Endothelial cell of umbilical vein (primary cell): ENCODE measurements around the gene CCDC124. TPM values are rescaled to one million over a fixed set of nuclear protein-coding genes. Genes with fewer than 3 reads are reported as not detected.

Experiments
- BruUV-seq: library from RNA; stranded (reverse); fragments of 400-500 nt; replicated peaks from 2 replicates; lab custom pipeline; 2021; lab: Mats Ljungman, UMichigan
- CTCF ChIA-PET: fragments of 300-600, 350-600 bp; sonication (Branson Sonifier 250); formaldehyde crosslinking; loops from one replicate; lab custom pipeline; 2021; ENCODE audit warnings: antibody characterized with exemption, inconsistent platforms; lab: Charles Lee
- POLR2A ChIA-PET: fragments of 300-600, 350-600 bp; sonication (Branson Sonifier 250); formaldehyde crosslinking; loops from one replicate; lab custom pipeline; 2021; ENCODE audit warnings: antibody characterized with exemption, inconsistent platforms; lab: Charles Lee
- DNase-seq: peaks from one replicate; pipeline ENCODE4 v3.0.0-alpha.2; 2011; ENCODE audit warnings: low read depth, low spot score
- FAIRE-seq: peaks from 2 replicates; lab custom pipeline; 2011; peaks lifted over from hg19 to GRCh38; lab: Jason Lieb, UNC
- H2AFZ ChIP-seq: 2 replicates; pipeline ENCODE4 v1.6.0; 2012; ENCODE audit warnings: low read depth, low read length, control low read depth, inconsistent platforms
- H3K27ac ChIP-seq: 2 replicates; pipeline ENCODE4 v1.5.1; 2011; ENCODE audit warnings: low read depth, mild to moderate bottlenecking, control low read depth, low read length, moderate library complexity; ENCODE audit not compliant: insufficient read depth
- H3K27me3 ChIP-seq, 2 experiments: 2 replicates each; pipeline versions ENCODE4 v1.6.0 to v1.6.1; 2011; ENCODE audit warnings: low read length in 2 of 2, mixed read lengths in 1 of 2; ENCODE audit not compliant: control insufficient read depth in 2 of 2, insufficient read depth in 2 of 2
- H3K36me3 ChIP-seq, 2 experiments: 2 replicates in 1 of 2; 3 replicates in 1 of 2; pipeline ENCODE4 v1.5.1; 2011; ENCODE audit warnings: low read length in 2 of 2, mild to moderate bottlenecking in 1 of 2, moderate library complexity in 1 of 2; ENCODE audit not compliant: control insufficient read depth in 2 of 2, insufficient read depth in 2 of 2; ENCODE audit errors: extremely low read depth in 1 of 2
- H3K4me1 ChIP-seq: 3 replicates; pipeline ENCODE4 v1.5.1; 2011; ENCODE audit warnings: mild to moderate bottlenecking, low read length; ENCODE audit not compliant: control insufficient read depth, insufficient read depth; ENCODE audit errors: extremely low read depth
- H3K4me2 ChIP-seq: 2 replicates; pipeline ENCODE4 v1.6.1; 2011; ENCODE audit warnings: low read length, control low read depth, mixed read lengths; ENCODE audit not compliant: insufficient read depth
- H3K4me3 ChIP-seq, 3 experiments: fragments of 200-600 bp in 1 of 3; sonication (generic), shearing (Covaris generic) in 1 of 3; replicated peaks in 1 of 3; 2 replicates each; pipeline ENCODE4 v1.5.1; 2011 to 2016; ENCODE audit warnings: control low read depth in 3 of 3, low read length in 3 of 3, mild to moderate bottlenecking in 2 of 3, inconsistent platforms in 1 of 3, low read depth in 1 of 3, moderate library complexity in 1 of 3; ENCODE audit not compliant: insufficient read depth in 1 of 3
- H3K79me2 ChIP-seq: 2 replicates; pipeline ENCODE4 v1.6.0; 2012; ENCODE audit warnings: low read length, inconsistent platforms; ENCODE audit not compliant: control insufficient read depth, insufficient read depth
- H3K9ac ChIP-seq: replicated peaks from 2 replicates; pipeline ENCODE3; 2011; ENCODE audit warnings: low read length, control low read depth; ENCODE audit not compliant: insufficient read depth; ENCODE audit errors: extremely low read depth
- H3K9me1 ChIP-seq: replicated peaks from 3 replicates; pipeline ENCODE4 v1.6.0; 2011; ENCODE audit warnings: mild to moderate bottlenecking, low read length; ENCODE audit not compliant: control insufficient read depth, insufficient read depth; ENCODE audit errors: extremely low read depth
- H3K9me3 ChIP-seq: replicated peaks from 2 replicates; pipeline ENCODE4 v1.5.1; 2012; ENCODE audit warnings: low read length, inconsistent platforms; ENCODE audit not compliant: control insufficient read depth, insufficient read depth
- H4K20me1 ChIP-seq: replicated peaks from 2 replicates; pipeline ENCODE3; 2011; ENCODE audit warnings: mild to moderate bottlenecking, low read length; ENCODE audit not compliant: control insufficient read depth, insufficient read depth; ENCODE audit errors: extremely low read depth
- EZH2 ChIP-seq: IDR thresholded peaks from 2 replicates; pipeline ENCODE4 v1.6.1; 2012; ENCODE audit warnings: borderline replicate concordance, low read depth, mild to moderate bottlenecking, moderate library complexity, low read length, inconsistent platforms; ENCODE audit not compliant: severe bottlenecking
- FOS ChIP-seq: IDR thresholded peaks from 2 replicates; pipeline ENCODE4 v1.6.1; 2011; ENCODE audit warnings: mild to moderate bottlenecking, low read length, moderate library complexity, borderline replicate concordance; ENCODE audit not compliant: insufficient read depth
- GATA2 ChIP-seq: IDR thresholded peaks from 2 replicates; pipeline ENCODE4 v1.7.0; 2011; ENCODE audit warnings: low read depth, mild to moderate bottlenecking, moderate library complexity, mixed read lengths, low read length; ENCODE audit not compliant: insufficient read length, insufficient read depth
- JUN ChIP-seq: IDR thresholded peaks from 2 replicates; pipeline ENCODE4 v1.6.1; 2011; ENCODE audit warnings: borderline replicate concordance, low read depth; ENCODE audit not compliant: insufficient read length, insufficient read depth
- MYC ChIP-seq: IDR thresholded peaks from one replicate; pipeline ENCODE4 v1.6.1; 2011; ENCODE audit warnings: mild to moderate bottlenecking, low read depth, low read length
- POLR2A ChIP-seq: IDR thresholded peaks from 2 replicates; pipeline ENCODE4 v1.6.1; 2012; ENCODE audit warnings: low read depth, mild to moderate bottlenecking, control low read depth, low read length
- POLR2AphosphoS5 ChIP-seq: IDR thresholded peaks from 2 replicates; pipeline ENCODE4 v1.6.1; 2012; ENCODE audit warnings: low read depth, mild to moderate bottlenecking, control low read depth, low read length, moderate library complexity; ENCODE audit not compliant: insufficient read depth
- dilution Hi-C: fragments of 300-500 bp; cut with MboI; formaldehyde crosslinking; loops from one replicate; pipeline ENCODE4 v1.15.0; 2019; ENCODE audit warnings: low sequenced_read_pairs; ENCODE audit not compliant: extremely low pct_ligation_motif_present
- intact Hi-C: fragments of 100-400 bp; cut with micrococcal nuclease; formaldehyde crosslinking; loops from one replicate; pipeline ENCODE4 v1.10.0; 2022
- polyA plus RNA-seq, 4 experiments: library from polyadenylated mRNA; depleted of rRNA in 3 of 4; stranded (reverse) in 3 of 4; unstranded in 1 of 4; fragments of >200 nt; gene quantifications; 2 replicates each; pipeline versions ENCODE4 v1.2.1 to v1.2.3, GENCODE V29; 2011 to 2012; ENCODE audit warnings: missing spikeins in 1 of 4
- total RNA-seq: library from RNA; stranded (reverse); gene quantifications from 2 replicates; pipeline ENCODE4 v1.2.3, GENCODE V29; 2021
- TF ChIP-seq, protein P1 (sequence below): IDR thresholded peaks from 2 replicates; pipeline ENCODE4 v1.6.1; 2011; ENCODE audit not compliant: insufficient read depth, insufficient read length
- TF ChIP-seq, protein P2 (sequence below), 2 donors: IDR thresholded peaks; 1 replicate in 1 of 2; 2 replicates in 1 of 2; pipeline ENCODE4 v1.5.1; 2011; ENCODE audit warnings: low read length in 2 of 2, mild to moderate bottlenecking in 2 of 2, moderate library complexity in 2 of 2, control low read depth in 1 of 2, inconsistent platforms in 1 of 2, low read depth in 1 of 2; ENCODE audit not compliant: insufficient read depth in 1 of 2; ENCODE audit errors: extremely low read depth in 1 of 2

The CCDC124 gene
- total and polyA plus RNA-seq, 2 donors (not counting 3 experiments of a cell fraction or from before 2014, with no cell fraction given) = 101 to 115 TPM

DNA sequence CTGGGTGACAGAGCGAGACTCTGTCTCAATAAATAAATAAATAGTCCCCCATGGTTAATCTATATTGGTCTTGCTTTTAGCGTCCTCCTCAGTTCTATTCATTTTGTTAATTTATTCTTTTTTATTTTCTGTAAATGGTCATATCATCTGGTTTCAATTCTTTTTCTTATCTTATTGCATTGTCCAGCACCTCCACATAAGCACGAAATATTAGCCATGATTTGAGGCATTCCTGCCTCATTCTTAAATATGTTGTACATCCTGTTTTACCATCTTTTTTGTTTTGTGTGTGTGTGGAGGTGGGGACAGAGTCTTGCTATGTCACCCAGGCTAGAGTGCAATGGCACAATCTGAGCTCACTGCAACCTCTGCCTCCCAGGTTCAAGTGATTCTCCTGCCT, 24.6 kb upstream of the CCDC124 start:
- no peak for DNase-seq
- no peaks in the 10 kb centered on the region for H3K27me3 ChIP-seq
- no peak overlapping the region for H2AFZ ChIP-seq
- H3K27ac ChIP-seq = no peak overlapping the region
- H3K9me3 ChIP-seq = no peaks in the 10 kb centered on the region
- dilution Hi-C loops (no loop called here), intact Hi-C loops (no loop called here)
- no peaks in the 10 kb centered on the region for H3K79me2 ChIP-seq
- FAIRE-seq = no peak
- ChIA-PET CTCF (no interaction called here), POLR2A (no interaction called here)
- no peaks in the 10 kb centered on the region for H3K4me1 ChIP-seq
- no peak for TF ChIP-seq POLR2A
- TF ChIP-seq MYC = no peak
- TF ChIP-seq FOS = no peak
- TF ChIP-seq, protein P1, sequence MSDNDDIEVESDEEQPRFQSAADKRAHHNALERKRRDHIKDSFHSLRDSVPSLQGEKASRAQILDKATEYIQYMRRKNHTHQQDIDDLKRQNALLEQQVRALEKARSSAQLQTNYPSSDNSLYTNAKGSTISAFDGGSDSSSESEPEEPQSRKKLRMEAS = no peak
- no peak for TF ChIP-seq EZH2
- no peak for TF ChIP-seq JUN
- no peak for TF ChIP-seq GATA2
- TF ChIP-seq, protein P2, sequence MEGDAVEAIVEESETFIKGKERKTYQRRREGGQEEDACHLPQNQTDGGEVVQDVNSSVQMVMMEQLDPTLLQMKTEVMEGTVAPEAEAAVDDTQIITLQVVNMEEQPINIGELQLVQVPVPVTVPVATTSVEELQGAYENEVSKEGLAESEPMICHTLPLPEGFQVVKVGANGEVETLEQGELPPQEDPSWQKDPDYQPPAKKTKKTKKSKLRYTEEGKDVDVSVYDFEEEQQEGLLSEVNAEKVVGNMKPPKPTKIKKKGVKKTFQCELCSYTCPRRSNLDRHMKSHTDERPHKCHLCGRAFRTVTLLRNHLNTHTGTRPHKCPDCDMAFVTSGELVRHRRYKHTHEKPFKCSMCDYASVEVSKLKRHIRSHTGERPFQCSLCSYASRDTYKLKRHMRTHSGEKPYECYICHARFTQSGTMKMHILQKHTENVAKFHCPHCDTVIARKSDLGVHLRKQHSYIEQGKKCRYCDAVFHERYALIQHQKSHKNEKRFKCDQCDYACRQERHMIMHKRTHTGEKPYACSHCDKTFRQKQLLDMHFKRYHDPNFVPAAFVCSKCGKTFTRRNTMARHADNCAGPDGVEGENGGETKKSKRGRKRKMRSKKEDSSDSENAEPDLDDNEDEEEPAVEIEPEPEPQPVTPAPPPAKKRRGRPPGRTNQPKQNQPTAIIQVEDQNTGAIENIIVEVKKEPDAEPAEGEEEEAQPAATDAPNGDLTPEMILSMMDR (IDR thresholded peaks at IDR 0.05; ENCODE audit: extremely low read depth in 1 of 2, insufficient read depth in 1 of 2, low read depth in 1 of 2, low read length in 2 of 2) = no peak
- no peak for TF ChIP-seq POLR2AphosphoS5
- H4K20me1 ChIP-seq = no peaks in the 10 kb centered on the region
- H3K36me3 ChIP-seq = no peaks in the 10 kb centered on the region
- H3K4me2 ChIP-seq = no peak overlapping the region
- no peaks in the 10 kb centered on the region for H3K9me1 ChIP-seq
- no TSS peak for BruUV-seq
- no peak overlapping the region for H3K9ac ChIP-seq
- H3K4me3 ChIP-seq = no peak overlapping the region
